ENCODE measurements around the gene ZNF496.
"Not testable (repeated sequence)": the region's sequence is repeated elsewhere in the genome, so short reads cannot be mapped to it uniquely, and the experiment has no call there.

Gene ZNF496

GRCh38 chr1:247295746-247296145, 35.9 kb downstream of the ZNF496 start:
- no peak overlapping the region for H3K4me3 ChIP-seq (ENCODE audit: low read depth, low read length)

DNA sequence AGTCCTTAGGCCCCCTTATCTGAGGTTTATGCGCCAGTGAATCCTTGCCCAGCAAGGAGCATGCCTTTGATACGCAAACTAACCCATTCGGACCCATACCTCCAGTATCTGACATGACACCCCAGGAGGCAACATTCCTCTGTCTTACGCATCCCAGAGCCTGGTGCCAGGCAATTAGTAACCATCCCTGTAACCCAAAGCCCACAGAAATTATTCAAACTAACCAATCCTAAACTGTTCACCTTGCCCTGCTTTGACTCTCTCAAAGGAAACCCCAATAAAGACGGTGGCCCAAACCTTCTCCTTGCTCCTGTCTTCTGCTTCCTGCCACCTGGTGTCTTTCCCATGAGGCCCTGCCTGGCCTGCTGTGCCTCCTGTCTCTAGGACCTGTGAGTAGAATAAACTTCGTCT, 36.4 kb downstream of the ZNF496 start:
- H3K4me3 ChIP-seq (ENCODE audit: low read depth, low read length) = no peak overlapping the region

GRCh38 chr1:247294282-247294681, 37.4 kb downstream of the ZNF496 start:
- H3K4me3 ChIP-seq (ENCODE audit: low read depth, low read length) = no peak overlapping the region

GRCh38 chr1:247293047-247293446, 38.6 kb downstream of the ZNF496 start:
- H3K4me3 ChIP-seq (ENCODE audit: low read depth, low read length) = no peak overlapping the region

DNA sequence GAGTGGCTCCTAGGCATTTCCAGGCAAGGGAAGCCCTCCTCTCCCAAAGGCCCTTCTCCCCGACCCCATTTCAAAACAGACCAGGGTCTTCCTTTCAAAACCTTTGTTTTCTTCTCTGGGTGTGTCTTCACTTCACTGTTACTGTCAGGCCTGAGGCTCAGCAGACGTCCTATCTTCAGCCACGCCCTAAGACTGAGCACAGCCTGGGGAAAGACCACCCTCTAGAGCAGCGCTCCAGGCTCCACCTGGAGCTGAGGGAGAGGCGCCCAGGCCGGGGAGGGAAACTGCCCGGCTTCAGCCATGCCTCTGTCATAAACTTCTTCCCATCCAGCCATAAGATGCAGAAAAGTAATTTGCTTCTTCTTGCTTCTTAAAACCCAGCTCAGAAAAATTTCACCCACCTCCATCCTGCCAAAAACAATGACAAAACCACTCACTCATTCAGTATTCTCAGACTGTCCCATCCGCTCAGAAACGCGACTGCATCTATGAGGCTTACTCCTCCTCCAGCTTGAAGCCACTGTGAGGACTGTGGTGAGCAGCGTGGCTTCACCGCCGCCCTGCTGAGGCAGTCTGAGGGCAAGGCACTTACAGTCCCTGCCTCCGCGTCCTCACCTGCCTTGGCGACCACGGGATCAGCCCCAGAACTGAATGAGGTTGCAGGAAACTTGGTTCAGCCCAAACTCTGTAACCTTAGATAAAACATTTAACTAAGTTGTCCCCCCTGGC, 39.7 kb downstream of the ZNF496 start:
- H3K4me3 ChIP-seq (ENCODE audit: low read depth, low read length) = no peak overlapping the region

- H3K4me3 ChIP-seq (ENCODE audit: low read depth, low read length) = no peak overlapping the region
Measured at GRCh38 chr1:247291161-247291560, 40.5 kb downstream of the ZNF496 start.

GRCh38 chr1:247290576-247290975, 41.1 kb downstream of the ZNF496 start:
- no peak overlapping the region for H3K4me3 ChIP-seq (ENCODE audit: low read depth, low read length)

DNA sequence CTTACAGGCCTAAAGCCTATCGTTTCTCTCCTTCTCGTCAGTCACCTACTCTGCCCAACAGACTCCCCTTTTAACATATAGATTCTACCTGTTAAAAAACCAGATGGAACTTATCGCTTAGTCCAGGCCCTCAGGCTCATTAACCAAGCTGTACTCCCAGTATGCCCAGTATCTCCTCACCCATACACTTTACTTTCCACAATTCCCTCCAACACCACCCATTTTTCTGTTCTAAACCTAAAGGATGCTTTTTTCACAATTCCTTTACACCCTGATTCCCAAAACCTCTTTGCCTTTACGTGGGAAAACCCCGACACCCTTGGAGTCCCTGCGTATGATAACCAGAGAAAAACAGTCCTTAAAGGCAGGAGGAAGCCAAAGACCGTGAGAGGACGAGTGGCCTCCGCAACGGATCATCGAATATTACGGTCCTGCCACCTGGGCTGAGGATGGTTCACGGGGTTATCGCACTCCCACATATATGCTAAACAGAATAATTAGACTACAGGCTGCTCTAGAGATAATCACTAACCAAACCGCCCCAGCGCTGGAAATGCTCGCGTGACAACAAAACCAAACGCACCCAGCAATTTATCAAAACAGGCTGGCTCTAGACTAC, 42.3 kb downstream of the ZNF496 start:
- not testable (repeated sequence) for H3K4me3 ChIP-seq (ENCODE audit: low read depth, low read length)

DNA sequence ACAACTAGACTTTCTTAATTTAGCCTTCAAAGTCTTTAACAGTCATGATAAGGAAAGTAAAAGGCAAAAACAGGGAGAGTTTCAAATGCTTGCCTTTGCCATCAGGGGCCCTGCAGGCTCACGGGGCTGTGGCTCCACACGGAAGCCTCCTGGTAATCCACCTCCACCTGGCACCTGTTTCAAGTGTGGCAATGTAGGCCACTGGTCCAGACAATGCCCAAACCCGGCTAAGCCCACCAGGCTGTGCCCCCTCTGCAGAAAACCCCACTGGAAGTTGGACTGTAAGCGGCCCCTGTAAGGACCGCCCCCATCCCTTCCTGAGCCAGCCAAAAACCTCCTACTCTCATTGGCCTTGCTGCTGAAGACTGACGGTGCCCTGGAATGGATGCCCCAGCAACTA, 43.3 kb downstream of the ZNF496 start:
- H3K4me3 ChIP-seq (ENCODE audit: low read depth, low read length) = no peak overlapping the region

GRCh38 chr1:247287460-247287859, 44.2 kb downstream of the ZNF496 start:
- no peak overlapping the region for H3K4me3 ChIP-seq (ENCODE audit: low read depth, low read length)

GRCh38 chr1:247286134-247286670, 45.5 kb downstream of the ZNF496 start:
- no peak overlapping the region for H3K4me3 ChIP-seq (ENCODE audit: low read depth, low read length)

- H3K4me3 ChIP-seq (ENCODE audit: low read depth, low read length) = no peak overlapping the region
Measured at GRCh38 chr1:247281001-247281574, 50.6 kb downstream of the ZNF496 start.

DNA sequence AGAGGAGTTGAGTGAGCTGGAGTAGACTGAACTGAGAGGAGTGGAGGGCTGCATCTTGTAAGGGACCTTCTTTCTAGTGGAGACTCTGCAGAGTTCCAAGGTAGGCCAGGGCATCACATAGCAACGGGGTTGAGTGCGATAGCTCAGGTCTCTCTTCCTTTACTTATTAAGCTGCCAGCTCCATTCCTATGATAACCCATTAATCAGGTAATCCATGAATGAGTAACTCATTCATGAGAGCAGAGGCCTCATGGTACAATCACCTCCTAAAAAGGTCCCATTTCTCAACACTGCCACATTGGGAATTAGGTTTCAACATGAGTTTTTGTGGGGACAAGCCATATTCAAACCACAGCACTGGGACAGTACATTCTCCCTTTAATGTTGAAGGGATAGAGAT, 54.5 kb downstream of the ZNF496 start:
- H3K4me3 ChIP-seq (ENCODE audit: low read depth, low read length) = no peak overlapping the region

GRCh38 chr1:247274605-247275256, 56.9 kb downstream of the ZNF496 start:
- no peak overlapping the region for H3K4me3 ChIP-seq (ENCODE audit: low read depth, low read length)

DNA sequence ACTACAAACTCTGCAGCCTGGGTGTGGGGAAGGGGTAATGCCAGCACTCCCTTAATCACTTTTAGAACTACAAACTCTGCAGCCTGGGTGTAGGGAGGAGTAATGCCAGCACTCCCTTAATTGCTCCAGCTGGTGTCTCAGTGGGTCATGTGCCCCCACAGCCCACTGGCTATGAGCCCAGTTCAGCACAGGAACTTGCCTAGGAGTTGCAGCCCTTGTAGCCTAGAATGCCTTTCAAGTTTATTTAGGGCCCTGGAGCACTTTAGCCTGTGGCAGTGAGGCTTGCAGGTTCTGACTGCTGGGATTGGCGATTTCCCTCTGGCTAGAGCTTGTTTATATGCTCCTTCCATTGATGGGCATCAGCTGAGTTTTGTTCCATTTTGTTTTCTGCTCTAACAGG, 58.7 kb downstream of the ZNF496 start:
- no peak overlapping the region for H3K4me3 ChIP-seq (ENCODE audit: low read depth, low read length)

- H3K4me3 ChIP-seq (ENCODE audit: low read depth, low read length) = no peak overlapping the region
Measured at GRCh38 chr1:247270003-247270402, 61.7 kb downstream of the ZNF496 start.

DNA sequence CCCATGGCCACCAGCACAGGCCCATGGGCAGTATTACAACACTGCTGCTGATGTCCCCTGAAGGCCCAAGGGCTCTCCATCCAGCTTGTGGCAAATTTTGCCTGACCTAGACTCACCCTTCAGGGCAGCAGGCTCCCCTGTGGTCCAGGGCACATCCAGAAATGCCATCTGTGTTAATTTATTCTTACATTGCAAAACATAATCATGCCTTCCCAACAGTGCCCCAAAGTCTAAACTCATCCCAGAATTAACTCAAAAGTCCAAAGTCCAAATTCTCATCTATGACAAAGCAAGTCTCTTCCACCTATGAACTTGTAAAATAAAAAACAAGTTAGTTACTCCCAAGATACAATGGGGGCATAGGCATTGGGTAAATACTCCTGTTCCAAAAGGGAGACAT, 62.5 kb downstream of the ZNF496 start:
- H3K4me3 ChIP-seq (ENCODE audit: low read depth, low read length) = no peak overlapping the region

DNA sequence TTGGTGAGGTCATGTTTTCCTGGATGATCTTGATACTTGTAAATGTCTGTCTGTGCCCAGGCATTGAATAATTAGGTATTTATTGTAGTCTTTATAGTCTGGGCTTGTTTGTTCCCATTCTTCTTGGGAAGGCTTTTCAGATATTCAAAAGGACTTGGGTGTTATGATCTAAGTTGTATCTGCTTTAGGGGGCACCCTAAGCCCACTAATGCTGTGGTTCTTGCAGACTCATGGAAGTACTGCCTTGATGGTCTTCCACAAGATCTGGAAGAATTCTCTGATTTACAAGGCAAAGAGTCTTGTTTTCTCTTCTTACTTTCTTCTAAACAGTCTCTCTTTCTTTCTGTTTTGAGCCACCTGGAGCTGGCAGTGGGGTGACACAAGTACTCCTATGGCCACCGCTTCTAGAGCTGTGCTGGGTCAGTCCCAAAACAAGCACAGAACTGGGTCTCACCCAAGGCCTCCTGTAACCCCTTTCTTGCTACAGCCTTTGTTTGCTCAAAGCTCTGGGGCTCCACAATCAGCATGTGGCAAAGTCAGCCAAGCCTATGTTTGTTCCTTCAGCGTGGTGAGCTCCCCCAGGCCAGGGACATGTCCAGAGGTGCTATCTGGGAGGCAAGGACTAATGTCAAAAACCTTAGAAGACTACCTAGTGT, 63.1 kb downstream of the ZNF496 start:
- H3K4me3 ChIP-seq (ENCODE audit: low read depth, low read length) = no peak overlapping the region

DNA sequence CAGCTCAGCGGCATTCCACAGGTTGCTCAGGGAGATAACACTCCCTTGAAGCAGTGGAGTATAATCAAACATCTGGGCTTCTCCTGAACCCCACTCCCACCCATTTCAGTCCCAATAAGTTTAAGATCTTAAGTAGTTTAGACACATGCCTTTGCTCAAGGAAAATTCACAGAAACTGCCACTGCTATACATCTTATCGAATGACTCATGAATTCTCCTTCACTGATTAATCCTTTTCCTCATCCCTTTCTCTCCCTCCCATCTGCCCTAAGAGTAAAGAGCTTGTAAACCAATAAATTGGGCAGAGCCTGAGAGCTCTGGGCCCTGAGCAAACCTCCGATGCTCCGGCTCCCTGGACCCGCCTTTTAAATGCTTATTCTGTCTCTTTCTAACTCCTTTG, 65.6 kb downstream of the ZNF496 start:
- no peak overlapping the region for H3K4me3 ChIP-seq (ENCODE audit: low read depth, low read length)

- H3K4me3 ChIP-seq (ENCODE audit: low read depth, low read length) = not testable (repeated sequence)
Measured at GRCh38 chr1:247255772-247256171, 75.9 kb downstream of the ZNF496 start, which contains the start of gene VN1R5. Gene VN1R5, plus strand, starts transcription at chr1:247256072.

DNA sequence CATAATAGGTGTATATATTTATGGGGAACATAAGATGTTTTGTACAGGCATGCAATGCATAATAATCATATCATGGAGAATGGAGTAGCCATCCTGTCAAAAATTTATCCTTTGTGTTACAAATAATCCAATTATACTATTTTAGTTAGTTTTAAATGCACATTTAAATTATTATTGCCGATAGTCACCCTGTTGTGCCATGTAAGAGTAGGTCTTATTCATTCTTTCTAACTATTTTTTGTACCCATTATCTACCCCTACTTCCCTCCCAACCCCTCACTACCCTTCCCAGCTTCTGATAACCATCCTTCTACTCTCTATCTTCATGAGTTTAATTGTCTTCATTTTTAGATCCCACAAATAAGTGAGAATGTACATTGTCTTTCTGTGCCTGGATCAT, 84.1 kb downstream of the ZNF496 start:
- H3K4me3 ChIP-seq (ENCODE audit: low read depth, low read length) = no peak overlapping the region
